Measurements from ENCODE around the gene MTHFD1. TPM values are rescaled to one million over a fixed set of nuclear protein-coding genes. Genes with fewer than 3 reads are reported as not detected.
"Not testable (repeated sequence)": the region's sequence is repeated elsewhere in the genome, so short reads cannot be mapped to it uniquely, and the experiment has no call there.

MTHFD1 gene
- total RNA-seq, 1 donor from 2014 or later: 31.3 TPM

DNA sequence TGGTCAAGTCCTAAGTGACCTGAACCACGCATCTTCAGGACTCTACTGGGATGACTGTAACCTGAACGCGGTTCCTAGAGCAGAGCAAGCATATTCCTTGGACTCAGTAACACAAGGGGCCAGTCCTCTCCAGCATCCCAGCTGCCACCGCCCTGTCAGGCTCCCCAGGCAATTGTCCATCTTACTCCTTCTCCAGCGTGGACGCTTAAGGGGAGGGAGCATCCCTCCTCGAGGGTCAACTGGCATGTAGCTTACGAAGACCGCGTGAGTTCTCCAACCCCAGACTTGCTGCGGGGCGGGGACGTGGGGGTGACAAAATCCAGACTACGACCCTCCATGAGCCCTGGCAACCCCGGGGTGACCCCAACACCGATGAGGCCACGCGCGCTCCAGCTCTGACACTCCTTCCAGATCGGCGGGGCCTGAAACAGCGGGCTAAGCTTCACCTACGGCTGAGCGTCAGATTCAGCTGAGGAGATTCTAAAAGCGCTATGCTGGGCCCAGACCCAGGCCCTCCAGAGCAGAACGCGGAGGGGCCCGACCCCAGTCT is 846 bp upstream of the MTHFD1 start:
- Histone ChIP-seq H3K4me3 (ENCODE audit: low read length in 3 of 3) (peak overlapping the region; percentile 93 to 98 (median 97)), H3K27me3 (ENCODE audit: control insufficient read depth in 3 of 3, insufficient read depth in 3 of 3, low read length in 3 of 3) (no peaks in the 10 kb centered on the region), H3K4me1 (ENCODE audit: control insufficient read depth in 3 of 3, insufficient read depth in 3 of 3, low read length in 3 of 3) (peaks cover 17 to 22% (median 19%) of the 10 kb centered on the region in 3 donors), H3K9ac (ENCODE audit: low read depth in 1 of 3, low read length in 3 of 3) (peak overlapping the region; percentile 85 to 92 (median 90)), H3K27ac (ENCODE audit: low read depth, low read length) (peak overlapping the region; percentile 94), H3K9me3 (ENCODE audit: control insufficient read depth in 3 of 3, low read length in 3 of 3) (no peaks in the 10 kb centered on the region), H3K36me3 (ENCODE audit: control insufficient read depth in 3 of 3, insufficient read depth in 3 of 3, low read length in 3 of 3) (peaks cover 0 to 8% (median 5%) of the 10 kb centered on the region in 3 donors)

DNA sequence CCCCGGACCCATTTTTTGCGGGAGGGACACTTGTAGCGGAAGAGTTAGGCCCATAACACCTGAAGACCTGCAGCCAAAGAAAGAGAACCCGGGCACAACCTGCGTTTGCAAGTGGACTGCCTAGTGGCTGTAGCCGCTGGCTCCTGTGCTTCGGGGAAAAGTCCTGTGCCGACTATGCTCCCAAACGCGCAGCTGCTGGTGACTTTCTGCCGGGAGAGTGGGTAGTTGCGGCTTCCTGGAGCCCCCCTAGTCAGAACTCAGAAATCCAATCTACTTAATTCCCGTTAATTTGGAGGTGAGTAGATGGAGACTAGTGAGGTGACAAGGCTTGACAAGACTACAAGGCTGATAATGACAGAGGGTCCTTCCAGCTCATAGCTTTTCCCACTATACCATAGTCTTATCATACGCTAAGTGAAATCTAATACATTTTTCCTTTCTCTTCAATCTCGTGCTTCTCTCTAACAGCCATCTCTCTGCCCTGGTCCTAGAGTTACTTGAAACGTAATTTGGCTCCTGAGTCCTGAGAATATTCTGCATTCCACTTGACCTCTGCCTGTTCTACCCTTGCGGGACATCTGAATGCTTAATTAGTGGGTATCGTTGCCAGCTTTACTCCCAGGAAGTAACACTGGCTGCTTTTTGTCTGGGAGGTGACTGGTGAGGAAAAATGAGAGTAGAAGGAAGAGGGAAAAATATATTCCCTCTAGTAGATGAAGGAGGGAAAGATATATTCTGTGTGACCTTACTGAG is 556 bp downstream of the MTHFD1 start:
- peak overlapping the region; percentile 94 for H3K27ac ChIP-seq (ENCODE audit: low read depth, low read length)
- H3K27me3 ChIP-seq (ENCODE audit: control insufficient read depth in 3 of 3, insufficient read depth in 3 of 3, low read length in 3 of 3): no peaks in the 10 kb centered on the region
- peak overlapping the region; percentile 93 to 98 (median 97) for H3K4me3 ChIP-seq (ENCODE audit: low read length in 3 of 3)

DNA sequence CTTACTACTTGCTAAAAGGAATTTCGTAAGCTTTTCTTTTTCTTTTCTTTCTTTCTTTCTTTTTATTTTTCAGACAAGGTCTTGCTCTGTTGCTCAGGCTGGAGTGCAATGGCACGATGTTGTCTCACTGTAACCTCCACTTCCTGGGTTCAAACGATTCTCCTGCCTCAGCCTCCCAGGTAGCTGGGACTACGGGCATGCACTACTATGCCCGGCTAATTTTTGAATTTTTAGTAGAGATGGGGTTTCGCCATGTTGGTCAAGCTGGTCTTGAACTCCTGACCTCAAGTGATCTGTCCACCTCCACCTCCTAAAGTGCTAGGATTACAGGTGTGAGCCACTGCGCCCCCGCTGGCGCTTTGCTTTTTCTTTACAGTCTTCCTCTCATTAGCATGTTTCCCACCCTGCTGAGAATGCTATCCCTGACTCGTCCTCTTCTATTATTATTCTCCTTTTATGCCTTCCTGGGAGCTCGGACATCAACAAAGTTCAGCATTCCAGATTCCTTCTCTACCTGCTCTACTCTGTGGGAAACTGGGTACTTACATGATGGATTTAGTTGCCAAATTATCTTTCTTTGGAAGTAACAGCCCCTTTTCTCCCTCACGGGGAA is 3.1 kb downstream of the MTHFD1 start:
- Histone ChIP-seq H3K4me3 (ENCODE audit: low read length in 3 of 3) (no peak overlapping the region), H3K27ac (ENCODE audit: low read depth, low read length) (no peak overlapping the region), H3K9ac (ENCODE audit: low read depth in 1 of 3, low read length in 3 of 3) (no peak overlapping the region), H3K9me3 (ENCODE audit: control insufficient read depth in 3 of 3, low read length in 3 of 3) (no peaks in the 10 kb centered on the region), H3K4me1 (ENCODE audit: control insufficient read depth in 3 of 3, insufficient read depth in 3 of 3, low read length in 3 of 3) (peaks cover 14 to 18% (median 18%) of the 10 kb centered on the region in 3 donors), H3K36me3 (ENCODE audit: control insufficient read depth in 3 of 3, insufficient read depth in 3 of 3, low read length in 3 of 3) (peaks cover 0 to 11% (median 8%) of the 10 kb centered on the region in 3 donors), H3K27me3 (ENCODE audit: control insufficient read depth in 3 of 3, insufficient read depth in 3 of 3, low read length in 3 of 3) (no peaks in the 10 kb centered on the region)

More for the DNA sequence above, 556 bp downstream of the MTHFD1 start:
- H3K4me1 ChIP-seq (ENCODE audit: control insufficient read depth in 3 of 3, insufficient read depth in 3 of 3, low read length in 3 of 3): peaks cover 17 to 22% (median 19%) of the 10 kb centered on the region in 3 donors
- H3K9me3 ChIP-seq (ENCODE audit: control insufficient read depth in 3 of 3, low read length in 3 of 3): no peaks in the 10 kb centered on the region
- peaks cover 0 to 8% (median 7%) of the 10 kb centered on the region in 3 donors for H3K36me3 ChIP-seq (ENCODE audit: control insufficient read depth in 3 of 3, insufficient read depth in 3 of 3, low read length in 3 of 3)
- peak overlapping the region; percentile 81 to 92 (median 87) for H3K9ac ChIP-seq (ENCODE audit: low read depth in 1 of 3, low read length in 3 of 3)

DNA sequence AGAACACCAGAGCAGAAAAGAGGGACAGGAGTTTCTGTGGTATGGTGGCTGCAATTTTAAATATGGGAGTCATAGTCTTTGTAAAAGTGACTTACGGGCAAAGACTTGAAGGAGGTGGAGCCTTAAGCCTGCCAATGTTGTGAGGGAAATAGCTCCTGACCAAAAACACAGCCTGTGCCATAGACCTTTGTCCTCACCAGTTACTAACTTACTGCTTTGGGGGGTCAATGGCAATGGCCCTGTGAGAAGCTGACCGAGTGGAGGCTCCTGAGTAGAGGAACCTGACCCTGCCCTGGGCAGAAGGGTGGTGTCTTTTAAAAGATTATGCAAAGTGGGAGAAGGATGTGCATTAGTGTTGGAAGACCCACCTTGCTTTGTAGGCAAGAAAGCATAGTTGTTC is 3.8 kb downstream of the MTHFD1 start:
- Histone ChIP-seq H3K4me1 (ENCODE audit: control insufficient read depth in 3 of 3, insufficient read depth in 3 of 3, low read length in 3 of 3) (peaks cover 14 to 17% (median 15%) of the 10 kb centered on the region in 3 donors), H3K9me3 (ENCODE audit: control insufficient read depth in 3 of 3, low read length in 3 of 3) (no peaks in the 10 kb centered on the region), H3K9ac (ENCODE audit: low read depth in 1 of 3, low read length in 3 of 3) (no peak overlapping the region), H3K27ac (ENCODE audit: low read depth, low read length) (no peak overlapping the region), H3K27me3 (ENCODE audit: control insufficient read depth in 3 of 3, insufficient read depth in 3 of 3, low read length in 3 of 3) (no peaks in the 10 kb centered on the region), H3K4me3 (ENCODE audit: low read length in 3 of 3) (no peak overlapping the region), H3K36me3 (ENCODE audit: control insufficient read depth in 3 of 3, insufficient read depth in 3 of 3, low read length in 3 of 3) (peaks cover 0 to 11% (median 8%) of the 10 kb centered on the region in 3 donors)

DNA sequence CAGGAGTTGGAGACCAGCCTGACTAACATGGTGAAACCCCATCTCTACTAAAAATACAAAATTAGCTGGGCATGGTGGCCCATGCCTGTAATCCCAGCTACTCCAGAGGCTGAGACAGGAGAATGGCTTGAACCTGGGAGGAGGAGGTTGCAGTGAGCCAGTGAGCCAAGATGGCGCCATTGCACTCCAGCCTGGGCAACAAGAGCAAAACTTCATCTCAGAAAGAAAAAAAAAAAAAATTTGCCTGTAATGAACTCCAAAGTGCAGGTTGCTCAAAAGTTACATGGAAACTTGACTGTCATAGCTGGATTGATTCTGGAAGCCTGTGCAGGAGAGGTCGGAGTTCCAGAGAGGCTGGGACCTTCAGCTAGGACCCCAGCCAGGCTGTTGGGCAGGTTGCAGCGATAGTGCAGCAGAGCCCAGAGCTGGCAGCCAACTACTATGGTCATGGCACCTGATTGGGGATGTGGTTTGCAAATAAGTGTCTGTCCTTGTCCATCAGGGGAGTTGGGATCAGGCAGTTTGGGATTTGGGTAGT is 5.1 kb downstream of the MTHFD1 start:
- not testable (repeated sequence) for H3K4me3 ChIP-seq (ENCODE audit: low read length in 3 of 3); H3K9ac ChIP-seq (ENCODE audit: low read depth in 1 of 3, low read length in 3 of 3); H3K27me3 ChIP-seq (ENCODE audit: control insufficient read depth in 3 of 3, insufficient read depth in 3 of 3, low read length in 3 of 3); H3K9me3 ChIP-seq (ENCODE audit: control insufficient read depth in 3 of 3, low read length in 3 of 3); H3K27ac ChIP-seq (ENCODE audit: low read depth, low read length)
- H3K4me1 ChIP-seq (ENCODE audit: control insufficient read depth in 3 of 3, insufficient read depth in 3 of 3, low read length in 3 of 3): peaks cover 9 to 10% (median 10%) of the 10 kb centered on the region in 3 donors
- H3K36me3 ChIP-seq (ENCODE audit: control insufficient read depth in 3 of 3, insufficient read depth in 3 of 3, low read length in 3 of 3): peaks cover 0 to 11% (median 8%) of the 10 kb centered on the region in 3 donors

GRCh38 chr14:64394423-64394822 is 6.3 kb downstream of the MTHFD1 start:
- no peak overlapping the region for H3K4me3 ChIP-seq (ENCODE audit: low read length in 3 of 3)
- no peaks in the 10 kb centered on the region for H3K9me3 ChIP-seq (ENCODE audit: control insufficient read depth in 3 of 3, low read length in 3 of 3)
- H3K4me1 ChIP-seq (ENCODE audit: control insufficient read depth in 3 of 3, insufficient read depth in 3 of 3, low read length in 3 of 3): peaks cover 0 to 2% (median 0%) of the 10 kb centered on the region in 3 donors
- H3K9ac ChIP-seq (ENCODE audit: low read depth in 1 of 3, low read length in 3 of 3): no peak overlapping the region
- peaks cover 0 to 11% (median 8%) of the 10 kb centered on the region in 3 donors for H3K36me3 ChIP-seq (ENCODE audit: control insufficient read depth in 3 of 3, insufficient read depth in 3 of 3, low read length in 3 of 3)
- H3K27me3 ChIP-seq (ENCODE audit: control insufficient read depth in 3 of 3, insufficient read depth in 3 of 3, low read length in 3 of 3): no peaks in the 10 kb centered on the region
- H3K27ac ChIP-seq (ENCODE audit: low read depth, low read length): no peak overlapping the region

- Histone ChIP-seq H3K4me3 (ENCODE audit: low read length in 3 of 3) (no peak overlapping the region), H3K27me3 (ENCODE audit: control insufficient read depth in 3 of 3, insufficient read depth in 3 of 3, low read length in 3 of 3) (no peaks in the 10 kb centered on the region), H3K27ac (ENCODE audit: low read depth, low read length) (no peak overlapping the region), H3K4me1 (ENCODE audit: control insufficient read depth in 3 of 3, insufficient read depth in 3 of 3, low read length in 3 of 3) (no peaks in the 10 kb centered on the region), H3K9me3 (ENCODE audit: control insufficient read depth in 3 of 3, low read length in 3 of 3) (no peaks in the 10 kb centered on the region), H3K36me3 (ENCODE audit: control insufficient read depth in 3 of 3, insufficient read depth in 3 of 3, low read length in 3 of 3) (peaks cover 0 to 11% (median 8%) of the 10 kb centered on the region in 3 donors), H3K9ac (ENCODE audit: low read depth in 1 of 3, low read length in 3 of 3) (no peak overlapping the region)
Observed at GRCh38 chr14:64394977-64395633, 7.0 kb downstream of the MTHFD1 start.

GRCh38 chr14:64400829-64401459 is 12.8 kb downstream of the MTHFD1 start:
- Histone ChIP-seq H3K36me3 (ENCODE audit: control insufficient read depth in 3 of 3, insufficient read depth in 3 of 3, low read length in 3 of 3) (peaks cover 0 to 5% (median 3%) of the 10 kb centered on the region in 3 donors), H3K9me3 (ENCODE audit: control insufficient read depth in 3 of 3, low read length in 3 of 3) (no peaks in the 10 kb centered on the region), H3K4me1 (ENCODE audit: control insufficient read depth in 3 of 3, insufficient read depth in 3 of 3, low read length in 3 of 3) (peaks cover 0 to 3% (median 2%) of the 10 kb centered on the region in 3 donors), H3K4me3 (ENCODE audit: low read length in 3 of 3) (no peak overlapping the region), H3K9ac (ENCODE audit: low read depth in 1 of 3, low read length in 3 of 3) (no peak overlapping the region), H3K27ac (ENCODE audit: low read depth, low read length) (no peak overlapping the region), H3K27me3 (ENCODE audit: control insufficient read depth in 3 of 3, insufficient read depth in 3 of 3, low read length in 3 of 3) (no peaks in the 10 kb centered on the region)

DNA sequence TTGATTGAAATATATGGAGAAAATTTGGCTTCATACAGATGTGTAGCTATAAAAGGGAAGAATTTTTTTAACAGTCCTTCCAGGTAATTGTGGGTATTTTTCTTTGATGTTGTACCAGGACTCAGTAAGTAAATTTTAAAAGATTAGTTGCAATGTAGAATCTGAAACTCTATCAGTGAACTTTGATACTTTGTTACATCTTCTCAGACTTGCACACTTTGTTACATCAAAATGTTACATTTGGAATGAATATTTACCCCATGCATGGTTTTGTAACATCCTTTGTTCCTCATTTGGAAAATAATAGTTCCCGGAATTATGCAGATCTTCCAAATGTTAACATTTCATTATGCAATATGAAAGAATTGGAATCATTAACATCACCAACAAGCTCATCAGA is 13.8 kb downstream of the MTHFD1 start:
- no peak overlapping the region for H3K27ac ChIP-seq (ENCODE audit: low read depth, low read length)
- no peaks in the 10 kb centered on the region for H3K9me3 ChIP-seq (ENCODE audit: control insufficient read depth in 3 of 3, low read length in 3 of 3)
- no peak overlapping the region for H3K9ac ChIP-seq (ENCODE audit: low read depth in 1 of 3, low read length in 3 of 3)
- H3K36me3 ChIP-seq (ENCODE audit: control insufficient read depth in 3 of 3, insufficient read depth in 3 of 3, low read length in 3 of 3): peaks cover 0 to 5% (median 3%) of the 10 kb centered on the region in 3 donors
- no peak overlapping the region for H3K4me3 ChIP-seq (ENCODE audit: low read length in 3 of 3)
- H3K4me1 ChIP-seq (ENCODE audit: control insufficient read depth in 3 of 3, insufficient read depth in 3 of 3, low read length in 3 of 3): peaks cover 0 to 3% (median 2%) of the 10 kb centered on the region in 3 donors
- H3K27me3 ChIP-seq (ENCODE audit: control insufficient read depth in 3 of 3, insufficient read depth in 3 of 3, low read length in 3 of 3): no peaks in the 10 kb centered on the region

Measured in skeletal muscle tissue (tissue), 4 donors.